OCI-LY7 (cell line): ENCODE results near the gene ITIH1. TPM values are rescaled to one million over a fixed set of nuclear protein-coding genes. Genes with fewer than 3 reads are reported as not detected.

Source experiments
- BruUV-seq: library from RNA; stranded (reverse); fragments of 400-500 nt; replicated peaks from 2 replicates; lab custom pipeline; 2021; lab: Mats Ljungman, UMichigan
- CTCF ChIA-PET: fragments of 300-600 bp; sonication (Branson Sonifier 250); formaldehyde crosslinking; loops from one replicate; lab custom pipeline; 2022; ENCODE audit warnings: antibody characterized with exemption; ENCODE audit not compliant: unreplicated experiment; lab: Charles Lee
- POLR2A ChIA-PET: fragments of 300-600 bp; sonication (Branson Sonifier 250); formaldehyde crosslinking; loops from one replicate; lab custom pipeline; 2022; ENCODE audit warnings: antibody characterized with exemption; lab: Charles Lee
- DNase-seq: peaks from one replicate; pipeline ENCODE4 v3.0.0-alpha.2; 2015; ENCODE audit warnings: low spot score
- H2AFZ ChIP-seq: fragments of 200-600 bp; sonication (generic), shearing (Covaris generic); 2 replicates; pipeline ENCODE4 v1.6.1; 2014; ENCODE audit warnings: mild to moderate bottlenecking, antibody characterized with exemption, low read length, moderate library complexity
- H3K27ac ChIP-seq: fragments of 200-600 bp; sonication (generic); 2 replicates; pipeline ENCODE4 v1.5.1; 2014; ENCODE audit warnings: mixed run types, low read depth, mild to moderate bottlenecking, moderate library complexity, low read length, inconsistent platforms; ENCODE audit not compliant: poor library complexity, severe bottlenecking
- H3K36me3 ChIP-seq: fragments of 200-600 bp; sonication (generic); 2 replicates; pipeline ENCODE4 v1.6.1; 2014; ENCODE audit warnings: mild to moderate bottlenecking, antibody characterized with exemption, low read length, moderate library complexity, mixed read lengths; ENCODE audit not compliant: insufficient read depth
- H3K4me1 ChIP-seq: fragments of 200-600 bp; sonication (generic); 2 replicates; pipeline ENCODE4 v1.5.1; 2014; ENCODE audit warnings: mild to moderate bottlenecking, low read length; ENCODE audit not compliant: insufficient read depth, poor library complexity, severe bottlenecking
- H3K4me2 ChIP-seq: fragments of 200-600 bp; sonication (generic); 2 replicates; pipeline ENCODE4 v1.6.1; 2014; ENCODE audit warnings: mild to moderate bottlenecking, low read length
- H3K4me3 ChIP-seq: fragments of 200-600 bp; sonication (generic); 2 replicates; pipeline ENCODE4 v1.5.1; 2014; ENCODE audit warnings: mild to moderate bottlenecking, low read depth, low read length; ENCODE audit not compliant: poor library complexity, severe bottlenecking
- H3K79me2 ChIP-seq: fragments of 200-600 bp; sonication (generic); 2 replicates; pipeline ENCODE4 v1.6.1; 2016; ENCODE audit warnings: low read depth, mild to moderate bottlenecking, low read length, moderate library complexity, mixed read lengths; ENCODE audit not compliant: insufficient read depth
- H3K9me2 ChIP-seq: fragments of 200-600 bp; sonication (generic); 2 replicates; pipeline ENCODE4 v1.6.1; 2016; ENCODE audit warnings: mild to moderate bottlenecking, low read length, mixed read lengths; ENCODE audit not compliant: insufficient read depth
- H3K9me3 ChIP-seq: fragments of 200-600 bp; sonication (generic); 2 replicates; pipeline ENCODE4 v1.6.1; 2014; ENCODE audit warnings: mild to moderate bottlenecking, mixed run types, low read length, mixed read lengths
- H4K20me1 ChIP-seq: fragments of 200-600 bp; sonication (generic); 2 replicates; pipeline ENCODE4 v1.6.1; 2014; ENCODE audit warnings: mild to moderate bottlenecking, antibody characterized with exemption, low read length, moderate library complexity, mixed read lengths; ENCODE audit not compliant: insufficient read depth
- EZH2phosphoT487 ChIP-seq: fragments of 200-600 bp; sonication (generic); IDR thresholded peaks from 2 replicates; pipeline ENCODE4 v1.6.1; 2018; ENCODE audit warnings: low read depth, borderline replicate concordance, mild to moderate bottlenecking, mixed run types, antibody characterized with exemption, low read length, moderate library complexity, mixed read lengths
- intact Hi-C: fragments of 100-400 bp; cut with micrococcal nuclease; formaldehyde crosslinking; loops from one replicate; pipeline ENCODE4 v1.10.0; 2022; ENCODE audit not compliant: unreplicated experiment
- total RNA-seq, 2 experiments: library from RNA; depleted of rRNA in 1 of 2; stranded (reverse); fragments of >200 nt in 1 of 2; shearing (Covaris generic) in 1 of 2; gene quantifications; 2 replicates each; pipeline ENCODE4 v1.2.3, GENCODE V29; 2014 to 2022
- TF ChIP-seq, protein P1 (sequence below): fragments of 200-600 bp; sonication (generic); conservative IDR thresholded peaks from 2 replicates; pipeline ENCODE4 v1.5.1; 2014; ENCODE audit warnings: mild to moderate bottlenecking, antibody characterized with exemption, low read length, moderate library complexity, mixed read lengths

The ITIH1 gene
- total RNA-seq, 2 experiments from 2014 or later = not detected

DNA sequence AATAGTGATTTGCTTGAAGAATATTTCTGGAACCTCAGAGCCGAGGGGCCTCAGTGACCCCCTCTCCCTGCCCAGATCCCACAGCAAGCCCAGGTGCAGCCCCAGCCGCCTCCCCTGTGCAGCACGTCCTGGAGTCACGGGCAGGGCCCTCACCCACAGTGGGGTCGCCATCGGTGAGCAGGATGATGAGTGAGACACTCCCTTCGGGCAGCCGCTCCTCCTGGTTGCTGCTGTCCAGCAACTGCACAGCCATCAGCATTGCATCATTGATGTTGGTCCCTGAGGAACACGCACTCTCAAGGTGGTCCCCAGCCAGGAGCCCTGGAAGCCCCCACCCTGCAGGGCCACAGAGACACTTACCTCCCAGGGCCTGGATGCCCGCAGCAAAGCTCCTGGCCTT lies 46.6 kb downstream of the ITIH1 start:
- no peak for DNase-seq
- H4K20me1 ChIP-seq = no peaks in the 10 kb centered on the region
- CTCF ChIA-PET = no interaction called here
- no peaks in the 10 kb centered on the region for H3K79me2 ChIP-seq
- no peaks in the 10 kb centered on the region for H3K9me3 ChIP-seq
- TF ChIP-seq, protein P1, sequence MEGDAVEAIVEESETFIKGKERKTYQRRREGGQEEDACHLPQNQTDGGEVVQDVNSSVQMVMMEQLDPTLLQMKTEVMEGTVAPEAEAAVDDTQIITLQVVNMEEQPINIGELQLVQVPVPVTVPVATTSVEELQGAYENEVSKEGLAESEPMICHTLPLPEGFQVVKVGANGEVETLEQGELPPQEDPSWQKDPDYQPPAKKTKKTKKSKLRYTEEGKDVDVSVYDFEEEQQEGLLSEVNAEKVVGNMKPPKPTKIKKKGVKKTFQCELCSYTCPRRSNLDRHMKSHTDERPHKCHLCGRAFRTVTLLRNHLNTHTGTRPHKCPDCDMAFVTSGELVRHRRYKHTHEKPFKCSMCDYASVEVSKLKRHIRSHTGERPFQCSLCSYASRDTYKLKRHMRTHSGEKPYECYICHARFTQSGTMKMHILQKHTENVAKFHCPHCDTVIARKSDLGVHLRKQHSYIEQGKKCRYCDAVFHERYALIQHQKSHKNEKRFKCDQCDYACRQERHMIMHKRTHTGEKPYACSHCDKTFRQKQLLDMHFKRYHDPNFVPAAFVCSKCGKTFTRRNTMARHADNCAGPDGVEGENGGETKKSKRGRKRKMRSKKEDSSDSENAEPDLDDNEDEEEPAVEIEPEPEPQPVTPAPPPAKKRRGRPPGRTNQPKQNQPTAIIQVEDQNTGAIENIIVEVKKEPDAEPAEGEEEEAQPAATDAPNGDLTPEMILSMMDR = no peak
- TF ChIP-seq EZH2phosphoT487 = no peak
- POLR2A ChIA-PET = no interaction called here
- no peak overlapping the region for H2AFZ ChIP-seq
- no peak overlapping the region for H3K27ac ChIP-seq
- BruUV-seq = no TSS peak
- H3K9me2 ChIP-seq = no peaks in the 10 kb centered on the region
- H3K36me3 ChIP-seq = no peaks in the 10 kb centered on the region
- no peak overlapping the region for H3K4me2 ChIP-seq
- intact Hi-C loops = no loop called here
- H3K4me1 ChIP-seq = no peaks in the 10 kb centered on the region
- H3K4me3 ChIP-seq = no peak overlapping the region

DNA sequence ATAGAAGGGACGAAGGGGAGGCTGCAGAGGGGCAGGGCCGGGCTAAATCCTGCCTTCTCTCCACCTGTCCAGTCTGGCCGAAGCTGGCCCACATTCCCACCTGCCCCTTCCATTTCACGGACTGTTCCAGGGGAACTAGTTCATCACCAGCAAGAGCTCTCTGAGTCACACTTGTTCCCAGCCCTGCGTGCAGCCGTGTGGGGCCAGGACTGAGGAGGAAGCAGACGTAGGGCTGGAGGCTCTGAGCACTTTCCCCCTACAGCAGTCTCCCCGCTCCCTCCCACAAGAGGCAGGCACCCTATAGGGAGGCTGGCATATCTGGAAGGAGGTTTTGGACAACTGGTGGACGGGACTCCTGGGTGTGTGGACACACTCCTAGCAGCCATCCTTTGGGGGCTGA lies 50.0 kb downstream of the ITIH1 start:
- ChIA-PET POLR2A (no interaction called here), CTCF (no interaction called here)
- TF ChIP-seq EZH2phosphoT487 = no peak
- TF ChIP-seq, protein P1 = no peak
- DNase-seq = no peak
- Histone ChIP-seq H3K4me2 (no peak overlapping the region), H3K27ac (no peak overlapping the region), H2AFZ (no peak overlapping the region), H4K20me1 (no peaks in the 10 kb centered on the region), H3K4me1 (no peaks in the 10 kb centered on the region), H3K9me3 (no peaks in the 10 kb centered on the region), H3K36me3 (no peaks in the 10 kb centered on the region), H3K4me3 (no peak overlapping the region), H3K9me2 (no peaks in the 10 kb centered on the region), H3K79me2 (no peaks in the 10 kb centered on the region)
- intact Hi-C loops = no loop called here
- BruUV-seq = no TSS peak

DNA sequence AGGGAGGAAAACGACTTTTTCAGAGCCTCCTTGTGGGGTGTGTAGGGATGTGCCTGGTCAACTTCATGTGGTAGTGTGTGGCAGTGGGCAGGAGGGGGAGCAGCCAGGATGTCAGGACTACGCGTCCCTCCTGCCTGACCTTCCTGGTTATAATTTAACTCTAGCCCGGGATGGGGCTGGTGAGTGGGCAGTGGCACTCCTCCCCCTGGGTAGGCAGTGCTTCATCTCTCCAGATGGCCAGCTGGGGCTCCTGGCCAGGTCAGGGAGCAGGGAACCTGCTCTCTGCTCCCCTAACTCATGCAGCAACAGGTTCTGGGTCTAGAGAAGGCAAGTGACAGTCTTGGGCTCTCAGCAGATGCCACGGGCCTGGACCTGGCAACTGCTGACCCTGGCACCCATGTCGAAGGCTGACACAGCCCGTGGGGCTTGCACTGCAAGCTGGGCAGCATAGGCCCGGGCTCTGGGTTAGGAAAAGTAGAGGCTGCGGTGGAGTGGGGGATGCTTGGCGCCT lies 50.5 kb downstream of the ITIH1 start:
- TF ChIP-seq, protein P1 = no peak
- no peak for TF ChIP-seq EZH2phosphoT487
- H3K9me3 ChIP-seq = no peaks in the 10 kb centered on the region
- CTCF ChIA-PET = no interaction called here
- no peaks in the 10 kb centered on the region for H4K20me1 ChIP-seq
- intact Hi-C loops = no loop called here
- no TSS peak for BruUV-seq
- no peak for DNase-seq
- no peak overlapping the region for H3K4me3 ChIP-seq
- H2AFZ ChIP-seq = no peak overlapping the region
- no peak overlapping the region for H3K4me2 ChIP-seq
- no peaks in the 10 kb centered on the region for H3K4me1 ChIP-seq
- no peaks in the 10 kb centered on the region for H3K36me3 ChIP-seq
- no peaks in the 10 kb centered on the region for H3K9me2 ChIP-seq
- H3K79me2 ChIP-seq = no peaks in the 10 kb centered on the region
- H3K27ac ChIP-seq = no peak overlapping the region
- POLR2A ChIA-PET = no interaction called here
